IMR-90 (cell line): ENCODE data around the gene S1PR1. TPM values are rescaled to one million over a fixed set of nuclear protein-coding genes. Genes with fewer than 3 reads are reported as not detected.

Experiments used
- ATAC-seq: fragments of 200-7000 bp; cut with Tn5 transposase; 2 replicates; pipeline ENCODE4 v1.9.1; 2020; ENCODE audit warnings: low read depth, mild to moderate bottlenecking, moderate library complexity
- BruUV-seq: library from RNA; stranded (reverse); fragments of 400-500 nt; replicated peaks from 2 replicates; lab custom pipeline; 2021; lab: Mats Ljungman, UMichigan
- CTCF ChIA-PET: fragments of 300-600 bp; formaldehyde crosslinking; extraction: SDS; loops from one replicate; lab custom pipeline; 2021; ENCODE audit warnings: antibody characterized with exemption; lab: Yijun Ruan, JAX
- POLR2A ChIA-PET: fragments of 300-600 bp; sonication (Branson Sonifier 250); formaldehyde crosslinking; loops from one replicate; lab custom pipeline; 2022; ENCODE audit warnings: antibody characterized with exemption; ENCODE audit not compliant: unreplicated experiment; lab: Charles Lee
- DNase-seq: peaks from one replicate; pipeline ENCODE4 v3.0.0; 2013
- H2AFZ ChIP-seq: replicated peaks from 2 replicates; pipeline ENCODE3; 2013; ENCODE audit warnings: low read length, mild to moderate bottlenecking; ENCODE audit not compliant: poor library complexity
- H2AK5ac ChIP-seq: 2 replicates; pipeline ENCODE4 v1.6.1; 2013; ENCODE audit warnings: low read depth, low read length, inconsistent platforms
- H2AK9ac ChIP-seq: replicated peaks from 2 replicates; pipeline ENCODE3; 2013; ENCODE audit warnings: mild to moderate bottlenecking, low read depth, low read length, moderate library complexity; ENCODE audit not compliant: poor library complexity
- H2BK120ac ChIP-seq: 2 replicates; pipeline ENCODE4 v1.6.1; 2013; ENCODE audit warnings: low read depth, low read length, inconsistent platforms
- H2BK15ac ChIP-seq: 3 replicates; pipeline ENCODE4 v1.6.1; 2013; ENCODE audit warnings: low read depth, low read length, inconsistent platforms
- H2BK20ac ChIP-seq: 2 replicates; pipeline ENCODE4 v1.6.1; 2013; ENCODE audit warnings: low read depth, mild to moderate bottlenecking, inconsistent platforms, low read length, moderate library complexity
- H2BK5ac ChIP-seq: 2 replicates; pipeline ENCODE4 v1.6.1; 2013; ENCODE audit warnings: mild to moderate bottlenecking, low read depth, low read length, inconsistent platforms; ENCODE audit not compliant: poor library complexity, severe bottlenecking
- H3K14ac ChIP-seq: replicated peaks from 2 replicates; pipeline ENCODE4 v1.6.1; 2013; ENCODE audit warnings: low read depth, low read length, inconsistent platforms
- H3K18ac ChIP-seq: 2 replicates; pipeline ENCODE4 v1.6.1; 2013; ENCODE audit warnings: low read depth, low read length, control low read depth
- H3K23ac ChIP-seq: 2 replicates; pipeline ENCODE4 v1.6.1; 2013; ENCODE audit warnings: low read depth, low read length, inconsistent platforms
- H3K27ac ChIP-seq: 2 replicates; pipeline ENCODE4 v1.5.1; 2013; ENCODE audit warnings: mild to moderate bottlenecking, control low read depth, low read length; ENCODE audit not compliant: insufficient read depth
- H3K27me3 ChIP-seq: 2 replicates; pipeline ENCODE4 v1.6.1; 2013; ENCODE audit warnings: low read length; ENCODE audit not compliant: control insufficient read depth, insufficient read depth
- H3K36me3 ChIP-seq: 2 replicates; pipeline ENCODE4 v1.6.1; 2013; ENCODE audit warnings: low read length, mixed read lengths; ENCODE audit not compliant: control insufficient read depth, insufficient read depth
- H3K4ac ChIP-seq: 2 replicates; pipeline ENCODE4 v1.6.1; 2013; ENCODE audit warnings: low read depth, low read length, inconsistent platforms
- H3K4me1 ChIP-seq: 2 replicates; pipeline ENCODE4 v1.6.1; 2013; ENCODE audit warnings: low read length, mixed read lengths; ENCODE audit not compliant: control insufficient read depth, insufficient read depth
- H3K4me2 ChIP-seq: 2 replicates; pipeline ENCODE4 v1.6.1; 2013; ENCODE audit warnings: low read depth, mild to moderate bottlenecking, control low read depth, low read length, moderate library complexity
- H3K4me3 ChIP-seq: 2 replicates; pipeline ENCODE4 v1.5.1; 2013; ENCODE audit warnings: low read depth, mild to moderate bottlenecking, control low read depth, low read length, moderate library complexity; ENCODE audit not compliant: insufficient read depth
- H3K56ac ChIP-seq: 2 replicates; pipeline ENCODE4 v1.6.1; 2013; ENCODE audit warnings: low read length, inconsistent platforms; ENCODE audit not compliant: insufficient read depth; ENCODE audit errors: extremely low read depth
- H3K79me1 ChIP-seq, 2 experiments: 2 replicates each; pipeline ENCODE4 v1.6.1; 2013; ENCODE audit warnings: low read length in 2 of 2, inconsistent platforms in 1 of 2, low read depth in 1 of 2
- H3K9ac ChIP-seq: 2 replicates; pipeline ENCODE4 v1.6.1; 2013; ENCODE audit warnings: low read depth, low read length, control low read depth
- H3K9me1 ChIP-seq: 2 replicates; pipeline ENCODE4 v1.6.1; 2013; ENCODE audit warnings: low read length, inconsistent platforms; ENCODE audit not compliant: insufficient read depth
- H3K9me3 ChIP-seq: 2 replicates; pipeline ENCODE4 v1.6.1; 2013; ENCODE audit warnings: low read length; ENCODE audit not compliant: control insufficient read depth, insufficient read depth
- H4K20me1 ChIP-seq: 2 replicates; pipeline ENCODE4 v1.6.1; 2013; ENCODE audit warnings: low read length, inconsistent platforms; ENCODE audit not compliant: insufficient read depth
- H4K5ac ChIP-seq: 2 replicates; pipeline ENCODE4 v1.6.1; 2013; ENCODE audit warnings: mild to moderate bottlenecking, low read depth, low read length, control low read depth
- H4K8ac ChIP-seq, 2 experiments: 2 replicates each; pipeline ENCODE4 v1.6.1; 2013; ENCODE audit warnings: low read depth in 2 of 2, low read length in 2 of 2, control low read depth in 1 of 2, inconsistent platforms in 1 of 2
- H4K91ac ChIP-seq: 2 replicates; pipeline ENCODE4 v1.6.1; 2013; ENCODE audit warnings: low read depth, low read length, inconsistent platforms; ENCODE audit not compliant: insufficient read depth
- BHLHE40 ChIP-seq: fragments of 150-350 bp; IDR thresholded peaks from 2 replicates; pipeline ENCODE4 v1.6.1; 2016; ENCODE audit warnings: mild to moderate bottlenecking, low read depth, low read length
- CEBPB ChIP-seq: IDR thresholded peaks from 2 replicates; pipeline ENCODE4 v1.6.1; 2012; ENCODE audit warnings: low read depth, low read length, improper control_type of control experiment
- CHD1 ChIP-seq: IDR thresholded peaks from 2 replicates; pipeline ENCODE4 v1.6.1; 2012; ENCODE audit warnings: low read depth, low read length, improper control_type of control experiment
- CTCF ChIP-seq: conservative IDR thresholded peaks from 2 replicates; pipeline ENCODE4 v1.5.1; 2012; ENCODE audit warnings: mild to moderate bottlenecking, low read depth, low read length, improper control_type of control experiment
- ELK1 ChIP-seq: fragments of 150-350 bp; IDR thresholded peaks from 2 replicates; pipeline ENCODE4 v1.6.1; 2016; ENCODE audit warnings: low read depth, mild to moderate bottlenecking, low read length, moderate library complexity, borderline replicate concordance
- FOS ChIP-seq: fragments of 150-350 bp; IDR thresholded peaks from 2 replicates; pipeline ENCODE4 v1.6.1; 2016; ENCODE audit warnings: low read depth, low read length
- MAFK ChIP-seq: IDR thresholded peaks from 2 replicates; pipeline ENCODE4 v1.6.1; 2012; ENCODE audit warnings: low read depth, low read length, improper control_type of control experiment
- MAZ ChIP-seq: IDR thresholded peaks from 2 replicates; pipeline ENCODE4 v1.6.1; 2012; ENCODE audit warnings: low read depth, mild to moderate bottlenecking, low read length, improper control_type of control experiment, moderate library complexity, borderline replicate concordance
- MXI1 ChIP-seq: IDR thresholded peaks from 2 replicates; pipeline ENCODE4 v1.6.1; 2012; ENCODE audit warnings: low read depth, mild to moderate bottlenecking, low read length, moderate library complexity, borderline replicate concordance
- NFE2L2 ChIP-seq: fragments of 150-350 bp; IDR thresholded peaks from 2 replicates; pipeline ENCODE4 v1.6.1; 2016; ENCODE audit warnings: low read depth, mild to moderate bottlenecking, low read length
- POLR2A ChIP-seq: IDR thresholded peaks from 2 replicates; pipeline ENCODE4 v1.6.1; 2012; ENCODE audit warnings: mild to moderate bottlenecking, low read depth, low read length
- RAD21 ChIP-seq: IDR thresholded peaks from 2 replicates; pipeline ENCODE4 v1.6.1; 2012; ENCODE audit warnings: low read length, improper control_type of control experiment
- RCOR1 ChIP-seq: IDR thresholded peaks from 2 replicates; pipeline ENCODE4 v1.6.1; 2012; ENCODE audit warnings: mild to moderate bottlenecking, low read length, improper control_type of control experiment; ENCODE audit not compliant: insufficient replicate concordance
- RFX5 ChIP-seq: IDR thresholded peaks from 2 replicates; pipeline ENCODE4 v1.8.0; 2012; ENCODE audit warnings: low read depth, mild to moderate bottlenecking, low read length, moderate library complexity
- SMC3 ChIP-seq: fragments of 150-350 bp; IDR thresholded peaks from 2 replicates; pipeline ENCODE4 v1.6.1; 2016; ENCODE audit warnings: low read depth, mild to moderate bottlenecking, antibody characterized with exemption, low read length, moderate library complexity
- USF2 ChIP-seq: fragments of 150-350 bp; IDR thresholded peaks from 2 replicates; pipeline ENCODE4 v1.6.1; 2017; ENCODE audit warnings: mild to moderate bottlenecking, antibody characterized with exemption, low read length, low read depth
- WGBS, 2 experiments: methylation state at CpG; one replicate each; pipeline versions ENCODE4 v1.1.5 to v1.1.7; 2013; ENCODE audit warnings: missing lambda C conversion rate in 2 of 2; ENCODE audit not compliant: insufficient read length in 1 of 2; ENCODE audit errors: extremely low coverage in 2 of 2; 5-methylcytosine and 5-hydroxymethylcytosine counted together
- dilution Hi-C: fragments of 300-500 bp; cut with HindIII; formaldehyde crosslinking; loops from one replicate; pipeline ENCODE4 v1.14.3; 2018; ENCODE audit warnings: low sequenced_read_pairs; ENCODE audit not compliant: unreplicated experiment
- in situ Hi-C: fragments of 300-500 bp; cut with MboI; formaldehyde crosslinking; loops from 3 replicates; pipeline ENCODE4 v1.14.3; 2019; ENCODE audit warnings: low sequenced_read_pairs, inconsistent platforms, mixed read lengths
- intact Hi-C: fragments of 100-400 bp; cut with micrococcal nuclease; formaldehyde crosslinking; loops from 2 replicates; pipeline ENCODE4 v1.10.0; 2022
- polyA plus RNA-seq, 3 experiments: library from polyadenylated mRNA; depleted of rRNA; stranded (reverse); fragments of >200 nt; gene quantifications; 2 replicates each; pipeline ENCODE4 v1.2.3, GENCODE V29; 2012; ENCODE audit warnings: low replicate concordance in 1 of 3
- total RNA-seq: library from RNA; depleted of rRNA; stranded (reverse); fragments of >200 nt; gene quantifications from 2 replicates; pipeline ENCODE4 v1.2.3, GENCODE V29; 2012

Gene S1PR1
- total and polyA plus RNA-seq, 2 of the 4 experiments (the other 2 are of a cell fraction) = 12.9 to 15.6 TPM

- no peak overlapping the region for H2BK120ac ChIP-seq
- H4K8ac ChIP-seq = no peak overlapping the region
- intact Hi-C loops = no loop called here
- no CpG with 5 or more reads among the region's 4 CpGs for WGBS, 2 experiments
- no peak overlapping the region for H3K4me3 ChIP-seq
- no peak overlapping the region for H4K5ac ChIP-seq
- in situ Hi-C loops = no loop called here
- H3K56ac ChIP-seq = no peak overlapping the region
- H2BK15ac ChIP-seq = no peak overlapping the region
- BruUV-seq = no TSS peak
- no peak overlapping the region for H2AK9ac ChIP-seq
- no peak overlapping the region for H3K27ac ChIP-seq
- H3K9me3 ChIP-seq = no peaks in the 10 kb centered on the region
- peaks cover 36% of the 10 kb centered on the region for H3K27me3 ChIP-seq
- H3K9me1 ChIP-seq = no peaks in the 10 kb centered on the region
- H3K18ac ChIP-seq = no peak overlapping the region
- H2BK20ac ChIP-seq = no peak overlapping the region
- no peaks in the 10 kb centered on the region for H3K36me3 ChIP-seq
- TF ChIP-seq CEBPB = no peak
- TF ChIP-seq BHLHE40 = no peak
- TF ChIP-seq FOS = no peak
- no peak for TF ChIP-seq POLR2A
- TF ChIP-seq NFE2L2 = no peak
- TF ChIP-seq MAZ = no peak
- TF ChIP-seq MAFK = no peak
- no peak for TF ChIP-seq ELK1
- no peak for TF ChIP-seq CTCF
- no peak for TF ChIP-seq SMC3
- no peak for TF ChIP-seq CHD1
- no peak for TF ChIP-seq RAD21
- no peak for TF ChIP-seq RCOR1
- TF ChIP-seq MXI1 = no peak
- no peak for TF ChIP-seq RFX5
- no peak for TF ChIP-seq USF2
- H3K79me1 ChIP-seq = no peaks in the 10 kb centered on the region
- ChIA-PET POLR2A (no interaction called here), CTCF (no interaction called here)
- H3K14ac ChIP-seq = no peak overlapping the region
- dilution Hi-C loops = no loop called here
- H3K4me2 ChIP-seq = no peak overlapping the region
- ATAC-seq = no peak
- H3K23ac ChIP-seq = no peak overlapping the region
- H3K4ac ChIP-seq = no peak overlapping the region
- peaks cover 2% of the 10 kb centered on the region for H3K4me1 ChIP-seq
- no peak overlapping the region for H4K91ac ChIP-seq
- no peak for DNase-seq
- H2BK5ac ChIP-seq = no peak overlapping the region
- no peaks in the 10 kb centered on the region for H4K20me1 ChIP-seq
- no peak overlapping the region for H2AFZ ChIP-seq
- H2AK5ac ChIP-seq = no peak overlapping the region
- no peak overlapping the region for H3K9ac ChIP-seq
These were observed 41.4 kb downstream of the S1PR1 start for GRCh38 chr1:101278238-101278637.
